Measurements from ENCODE around the gene SCLY. TPM values are rescaled to one million over a fixed set of nuclear protein-coding genes. Genes with fewer than 3 reads are reported as not detected.

SCLY gene
- total RNA-seq, 2 donors from 2014 or later = 13.3 to 33.7 TPM

- no peak overlapping the region for H3K27ac ChIP-seq
- no peaks in the 10 kb centered on the region for H3K9me3 ChIP-seq
- DNase-seq (ENCODE audit: low spot score) = no peak
- H3K36me3 ChIP-seq = no peaks in the 10 kb centered on the region
- no peak overlapping the region for H3K4me3 ChIP-seq
- H3K27me3 ChIP-seq (replicated peaks; ENCODE audit: insufficient read depth) = no peaks in the 10 kb centered on the region
- TF ChIP-seq, protein P1, sequence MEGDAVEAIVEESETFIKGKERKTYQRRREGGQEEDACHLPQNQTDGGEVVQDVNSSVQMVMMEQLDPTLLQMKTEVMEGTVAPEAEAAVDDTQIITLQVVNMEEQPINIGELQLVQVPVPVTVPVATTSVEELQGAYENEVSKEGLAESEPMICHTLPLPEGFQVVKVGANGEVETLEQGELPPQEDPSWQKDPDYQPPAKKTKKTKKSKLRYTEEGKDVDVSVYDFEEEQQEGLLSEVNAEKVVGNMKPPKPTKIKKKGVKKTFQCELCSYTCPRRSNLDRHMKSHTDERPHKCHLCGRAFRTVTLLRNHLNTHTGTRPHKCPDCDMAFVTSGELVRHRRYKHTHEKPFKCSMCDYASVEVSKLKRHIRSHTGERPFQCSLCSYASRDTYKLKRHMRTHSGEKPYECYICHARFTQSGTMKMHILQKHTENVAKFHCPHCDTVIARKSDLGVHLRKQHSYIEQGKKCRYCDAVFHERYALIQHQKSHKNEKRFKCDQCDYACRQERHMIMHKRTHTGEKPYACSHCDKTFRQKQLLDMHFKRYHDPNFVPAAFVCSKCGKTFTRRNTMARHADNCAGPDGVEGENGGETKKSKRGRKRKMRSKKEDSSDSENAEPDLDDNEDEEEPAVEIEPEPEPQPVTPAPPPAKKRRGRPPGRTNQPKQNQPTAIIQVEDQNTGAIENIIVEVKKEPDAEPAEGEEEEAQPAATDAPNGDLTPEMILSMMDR (IDR thresholded peaks at IDR 0.05) = no peak
- ATAC-seq (ENCODE audit: insufficient number of reproducible peaks, low FRiP score, low read depth) = no peak
- H3K4me1 ChIP-seq (ENCODE audit: control insufficient read depth in 1 of 2, low read depth in 2 of 2) = peaks cover 0 to 13% of the 10 kb centered on the region in 2 donors
These were observed 69.4 kb downstream of the SCLY start for GRCh38 chr2:238130111-238130695.

- Histone ChIP-seq H3K27ac (no peak overlapping the region), H3K27me3 (replicated peaks; ENCODE audit: insufficient read depth) (no peaks in the 10 kb centered on the region), H3K36me3 (no peaks in the 10 kb centered on the region), H3K4me3 (no peak overlapping the region), H3K9me3 (no peaks in the 10 kb centered on the region), H3K4me1 (ENCODE audit: control insufficient read depth in 1 of 2, low read depth in 2 of 2) (peaks cover 0 to 13% of the 10 kb centered on the region in 2 donors)
- DNase-seq (ENCODE audit: low spot score) (no peak), ATAC-seq (ENCODE audit: insufficient number of reproducible peaks, low FRiP score, low read depth) (no peak)
- TF ChIP-seq, protein P1 (IDR thresholded peaks at IDR 0.05) = no peak
These were observed 70.2 kb downstream of the SCLY start for GRCh38 chr2:238130696-238131628.

GRCh38 chr2:238131761-238132462, 71.1 kb downstream of the SCLY start:
- ATAC-seq (ENCODE audit: insufficient number of reproducible peaks, low FRiP score, low read depth) (no peak), DNase-seq (ENCODE audit: low spot score) (no peak)
- H3K4me3 ChIP-seq = no peak overlapping the region
- H3K9me3 ChIP-seq = no peaks in the 10 kb centered on the region
- peaks cover 0 to 12% of the 10 kb centered on the region in 2 donors for H3K4me1 ChIP-seq (ENCODE audit: control insufficient read depth in 1 of 2, low read depth in 2 of 2)
- TF ChIP-seq, protein P1 (IDR thresholded peaks at IDR 0.05) = no peak
- H3K27ac ChIP-seq = no peak overlapping the region
- H3K36me3 ChIP-seq = no peaks in the 10 kb centered on the region
- no peaks in the 10 kb centered on the region for H3K27me3 ChIP-seq (replicated peaks; ENCODE audit: insufficient read depth)

DNA sequence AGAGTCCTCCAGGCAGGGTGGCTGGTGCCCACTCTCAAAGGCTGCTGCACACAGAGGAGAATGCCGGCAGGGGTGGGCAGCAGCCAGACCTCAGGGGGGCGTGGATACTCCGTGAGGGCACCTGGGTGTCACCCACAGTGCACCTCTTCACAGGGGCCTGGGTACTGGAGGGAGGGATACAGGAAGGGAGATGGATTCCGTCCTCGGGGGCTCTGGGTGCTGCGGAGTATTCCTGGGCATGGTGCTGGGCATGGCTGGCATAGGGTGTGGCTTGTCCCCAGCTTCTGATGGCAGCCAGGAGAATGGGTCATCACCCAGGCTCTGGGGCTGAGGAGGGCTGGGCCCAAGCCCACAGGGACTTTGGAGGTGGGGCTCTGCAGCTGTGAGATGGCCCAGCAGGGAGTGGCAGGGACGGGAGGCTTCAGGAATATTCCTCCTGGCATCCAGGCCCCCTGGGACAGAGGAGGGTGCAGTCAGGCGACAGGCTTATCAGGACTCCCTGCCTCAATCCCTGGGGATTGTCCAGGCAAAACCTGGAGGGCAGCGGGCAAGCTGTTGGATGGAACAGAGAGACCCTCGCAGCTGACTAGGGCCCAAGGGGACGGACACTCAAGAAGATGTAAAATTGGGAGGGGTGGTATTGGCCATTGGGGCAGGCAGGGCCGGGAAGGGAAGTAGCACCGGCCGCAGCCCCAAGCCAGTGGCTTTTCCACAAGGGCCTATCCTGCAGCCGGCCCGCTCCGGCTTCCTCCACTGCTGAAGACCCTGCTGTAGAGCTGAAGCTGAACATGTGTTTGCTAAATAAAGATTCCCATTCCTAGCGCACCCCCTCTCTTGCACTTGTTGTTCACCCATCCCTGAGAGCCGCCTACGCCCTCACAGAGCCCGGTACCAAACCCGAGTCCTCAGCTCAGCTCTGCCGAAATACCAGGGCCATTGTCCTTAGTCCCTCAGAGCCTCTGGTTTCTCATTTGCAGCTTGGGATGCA, 72.0 kb downstream of the SCLY start:
- Histone ChIP-seq H3K36me3 (no peaks in the 10 kb centered on the region), H3K4me3 (no peak overlapping the region), H3K27me3 (replicated peaks; ENCODE audit: insufficient read depth) (no peaks in the 10 kb centered on the region), H3K4me1 (ENCODE audit: control insufficient read depth in 1 of 2, low read depth in 2 of 2) (peaks cover 3 to 6% of the 10 kb centered on the region in 2 donors), H3K9me3 (no peaks in the 10 kb centered on the region), H3K27ac (no peak overlapping the region)
- DNase-seq (ENCODE audit: low spot score) = no peak
- ATAC-seq (ENCODE audit: insufficient number of reproducible peaks, low FRiP score, low read depth) = no peak
- TF ChIP-seq, protein P1 (IDR thresholded peaks at IDR 0.05) = no peak

Measured in thoracic aorta (tissue), 2 donors.